ENCODE measurements around the gene ARID5B.
A peak's percentile ranks its signal among the peaks of the same experiment; 100 is the strongest.

The ARID5B gene

DNA sequence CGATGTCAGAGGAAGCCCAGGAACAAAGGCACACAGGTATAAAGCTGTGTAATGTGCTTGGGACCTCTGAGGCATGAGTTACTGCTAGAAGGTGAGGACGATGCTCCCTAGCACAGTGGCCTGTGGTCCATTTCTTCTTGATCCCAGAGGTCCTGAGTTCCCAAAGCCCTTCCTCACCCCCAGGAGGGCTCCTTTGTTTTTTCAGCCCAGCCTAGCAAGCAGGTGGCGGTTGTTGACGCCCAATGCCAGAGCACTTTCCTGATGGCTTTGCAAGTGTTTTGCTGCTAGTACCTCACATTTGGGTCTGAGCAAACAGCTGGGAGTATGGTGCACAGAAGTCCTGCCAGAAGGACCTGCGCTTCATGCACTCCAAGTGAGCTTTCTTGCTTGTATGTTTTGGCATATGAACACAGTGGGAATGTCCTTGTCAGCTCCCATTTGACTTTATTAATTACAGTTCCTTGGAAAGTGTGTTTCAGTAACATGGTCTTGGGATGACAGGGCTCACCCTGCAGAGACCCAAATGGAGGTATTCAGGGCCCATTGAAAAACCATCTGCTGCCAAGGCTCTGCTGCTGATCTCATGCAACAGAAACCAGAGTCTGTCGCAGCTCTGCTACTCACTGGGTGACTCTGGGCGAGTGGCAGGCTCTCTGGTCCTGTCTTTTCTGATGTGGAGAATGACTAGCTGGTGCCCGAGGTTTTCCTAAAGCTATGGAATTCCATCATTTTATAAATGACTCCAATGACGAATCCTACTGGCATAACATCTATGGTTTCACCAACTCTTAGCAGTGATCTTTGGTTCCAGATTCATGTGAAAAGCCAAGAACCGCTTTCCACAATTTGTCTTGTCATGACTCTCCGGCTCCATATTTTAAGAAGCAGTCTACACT lies 134.9 kb downstream of the ARID5B start:
- no peak overlapping the region for H3K4me3 ChIP-seq (replicated peaks in 1 of 2; ENCODE audit: low read depth in 2 of 2, low read length in 2 of 2)
- TF ChIP-seq, protein P1, sequence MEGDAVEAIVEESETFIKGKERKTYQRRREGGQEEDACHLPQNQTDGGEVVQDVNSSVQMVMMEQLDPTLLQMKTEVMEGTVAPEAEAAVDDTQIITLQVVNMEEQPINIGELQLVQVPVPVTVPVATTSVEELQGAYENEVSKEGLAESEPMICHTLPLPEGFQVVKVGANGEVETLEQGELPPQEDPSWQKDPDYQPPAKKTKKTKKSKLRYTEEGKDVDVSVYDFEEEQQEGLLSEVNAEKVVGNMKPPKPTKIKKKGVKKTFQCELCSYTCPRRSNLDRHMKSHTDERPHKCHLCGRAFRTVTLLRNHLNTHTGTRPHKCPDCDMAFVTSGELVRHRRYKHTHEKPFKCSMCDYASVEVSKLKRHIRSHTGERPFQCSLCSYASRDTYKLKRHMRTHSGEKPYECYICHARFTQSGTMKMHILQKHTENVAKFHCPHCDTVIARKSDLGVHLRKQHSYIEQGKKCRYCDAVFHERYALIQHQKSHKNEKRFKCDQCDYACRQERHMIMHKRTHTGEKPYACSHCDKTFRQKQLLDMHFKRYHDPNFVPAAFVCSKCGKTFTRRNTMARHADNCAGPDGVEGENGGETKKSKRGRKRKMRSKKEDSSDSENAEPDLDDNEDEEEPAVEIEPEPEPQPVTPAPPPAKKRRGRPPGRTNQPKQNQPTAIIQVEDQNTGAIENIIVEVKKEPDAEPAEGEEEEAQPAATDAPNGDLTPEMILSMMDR (IDR thresholded peaks at IDR 0.05; ENCODE audit: low read depth, low read length) = no peak
- DNase-seq (ENCODE audit: low read depth in 2 of 2) = no peak

DNA sequence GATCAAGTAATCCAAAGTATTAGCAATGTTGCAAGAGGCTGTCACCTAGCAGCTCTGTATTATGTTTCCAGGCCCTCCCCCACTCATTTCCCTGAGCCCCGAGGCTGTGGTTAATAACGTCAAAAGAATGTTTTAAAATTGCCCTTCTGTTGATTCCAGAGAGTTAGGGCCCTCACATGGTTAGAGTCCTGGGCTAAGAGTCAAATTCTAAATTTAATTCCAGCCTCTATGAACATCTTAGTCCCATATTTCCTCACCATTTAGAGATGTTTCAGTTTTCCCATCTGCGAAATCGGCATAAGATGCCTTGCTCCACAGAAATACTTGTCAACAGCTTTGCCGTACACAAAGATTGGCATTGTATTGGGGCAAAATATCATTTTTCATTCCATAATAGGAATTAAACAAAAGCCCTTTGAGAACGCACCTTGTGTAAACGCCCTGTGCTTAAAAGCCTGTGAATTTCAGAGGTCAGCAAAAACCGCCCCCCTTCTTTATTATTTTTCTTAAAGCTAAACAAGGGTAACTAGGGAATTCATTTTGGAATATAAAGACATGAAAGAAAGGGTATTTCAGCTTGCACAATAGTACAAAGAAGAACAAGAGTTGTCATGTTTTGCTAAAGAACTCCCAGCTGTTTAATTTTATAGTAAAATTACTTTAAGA lies 135.8 kb downstream of the ARID5B start:
- DNase-seq (ENCODE audit: low read depth in 2 of 2) = peak; percentile 52 to 82
- TF ChIP-seq, protein P1 (IDR thresholded peaks at IDR 0.05; ENCODE audit: low read depth, low read length) = no peak
- no peak overlapping the region for H3K4me3 ChIP-seq (replicated peaks in 1 of 2; ENCODE audit: low read depth in 2 of 2, low read length in 2 of 2)

DNA sequence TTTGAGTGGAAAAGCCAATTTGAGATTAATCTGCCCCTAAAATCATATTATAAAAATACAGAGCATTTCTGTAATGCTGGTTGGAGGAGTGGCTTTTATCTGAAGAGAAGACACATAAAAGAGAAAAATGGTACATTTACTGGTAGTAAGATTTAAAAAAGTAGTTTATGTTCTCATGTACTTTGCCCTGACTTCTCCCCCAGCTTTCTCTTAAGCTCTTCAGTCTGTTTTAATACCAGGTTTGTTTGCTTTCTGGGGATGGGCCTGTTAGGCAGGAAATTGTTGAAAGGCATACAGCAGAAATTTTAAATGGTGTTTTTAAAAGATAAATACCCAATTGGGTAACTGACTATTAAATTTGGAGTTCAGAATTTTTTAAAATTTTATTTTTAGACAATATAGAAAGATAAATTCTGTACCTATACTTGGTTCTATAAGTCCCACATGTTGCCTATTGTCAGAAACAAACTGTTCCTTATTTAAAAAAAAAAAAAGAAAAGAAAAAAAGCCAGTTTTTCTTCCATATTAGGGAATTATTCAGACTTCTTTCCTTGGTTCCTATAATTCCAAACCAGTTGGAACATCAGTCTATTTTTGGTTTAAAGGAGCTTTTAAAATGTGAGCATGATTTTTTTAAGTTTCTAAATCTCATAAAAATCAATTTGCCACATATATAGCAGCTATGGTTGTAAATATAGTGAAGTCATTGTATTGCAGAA lies 136.6 kb downstream of the ARID5B start:
- DNase-seq (ENCODE audit: low read depth in 2 of 2) = no peak
- H3K4me3 ChIP-seq (replicated peaks in 1 of 2; ENCODE audit: low read depth in 2 of 2, low read length in 2 of 2) = no peak overlapping the region

DNA sequence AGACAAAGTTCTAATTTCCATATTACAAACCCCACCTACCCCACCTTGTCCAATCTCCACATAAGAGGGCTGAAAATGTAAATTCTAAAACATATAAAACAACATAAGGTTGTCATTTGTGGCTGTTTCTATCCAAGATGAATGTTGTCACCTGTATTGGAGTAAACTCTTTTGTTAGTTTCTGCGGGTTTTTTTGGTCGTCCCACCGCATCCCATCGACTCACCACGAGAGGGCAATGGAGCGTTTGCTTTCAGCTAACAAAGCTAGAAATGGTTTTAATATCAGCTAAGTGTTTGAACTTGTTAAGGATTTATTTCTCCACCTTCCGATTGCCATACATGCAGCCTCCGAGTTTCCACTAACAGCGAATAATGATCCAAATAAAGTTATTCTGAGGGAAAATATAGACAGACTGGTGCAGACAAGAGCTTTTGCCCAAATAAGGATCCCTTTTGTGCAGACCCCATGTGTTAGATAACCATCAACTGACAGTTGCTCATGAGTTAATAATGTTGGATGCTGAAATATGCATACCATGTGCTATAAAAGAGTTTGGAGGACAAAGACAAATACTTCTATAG lies 137.2 kb downstream of the ARID5B start:
- H3K4me3 ChIP-seq (replicated peaks in 1 of 2; ENCODE audit: low read depth in 2 of 2, low read length in 2 of 2) = peak overlapping the region in 1 of 2 donors; percentile 4
- peak; percentile 87 for DNase-seq (ENCODE audit: low read depth in 2 of 2)
- TF ChIP-seq, protein P1 (IDR thresholded peaks at IDR 0.05; ENCODE audit: low read depth, low read length) = peak; percentile 87

More for the DNA sequence above, 136.6 kb downstream of the ARID5B start:
- TF ChIP-seq, protein P1 (IDR thresholded peaks at IDR 0.05; ENCODE audit: low read depth, low read length) = no peak

DNA sequence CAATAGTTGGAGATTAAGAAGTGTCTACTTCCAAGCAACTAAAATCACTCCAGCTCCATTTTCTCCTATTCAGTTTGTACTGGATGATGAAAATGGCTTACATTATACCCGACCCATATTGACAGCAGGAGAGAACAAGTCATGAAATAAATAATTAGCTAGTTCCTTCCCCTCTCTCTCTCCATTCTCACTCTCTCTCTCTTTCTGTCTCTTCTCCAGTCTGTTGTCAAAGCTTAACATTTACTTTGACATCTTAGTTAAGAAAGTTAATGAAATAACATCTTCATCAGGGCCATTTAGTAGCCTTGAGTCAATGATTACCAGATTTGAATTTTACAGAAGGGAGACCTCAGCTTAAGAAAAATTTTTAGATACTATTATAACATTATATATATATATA lies 138.5 kb downstream of the ARID5B start:
- H3K4me3 ChIP-seq (replicated peaks in 1 of 2; ENCODE audit: low read depth in 2 of 2, low read length in 2 of 2) = no peak overlapping the region
- TF ChIP-seq, protein P1 (IDR thresholded peaks at IDR 0.05; ENCODE audit: low read depth, low read length) = no peak
- DNase-seq (ENCODE audit: low read depth in 2 of 2) = no peak

DNA sequence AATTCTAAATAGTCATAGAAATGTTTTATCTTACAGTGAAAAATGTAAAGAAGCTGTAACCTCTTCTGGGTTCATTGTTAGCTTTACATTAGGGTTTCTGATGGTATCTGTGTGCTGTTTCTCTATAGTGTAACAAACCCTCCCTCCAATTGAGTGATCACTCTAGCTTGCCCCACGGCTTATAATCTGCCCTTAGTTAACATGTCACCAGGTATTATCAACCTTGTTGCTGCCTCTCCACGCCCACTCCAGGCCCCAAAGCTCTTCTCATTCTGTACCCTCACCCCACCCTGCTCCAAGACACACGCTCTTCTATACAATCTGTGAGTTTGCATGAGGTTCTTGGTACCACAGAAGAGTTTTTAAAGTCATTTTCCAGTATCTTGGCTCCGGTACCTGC lies 139.4 kb downstream of the ARID5B start:
- TF ChIP-seq, protein P1 (IDR thresholded peaks at IDR 0.05; ENCODE audit: low read depth, low read length) = no peak
- H3K4me3 ChIP-seq (replicated peaks in 1 of 2; ENCODE audit: low read depth in 2 of 2, low read length in 2 of 2) = no peak overlapping the region
- DNase-seq (ENCODE audit: low read depth in 2 of 2) = no peak
